Activated CD8-positive, alpha-beta memory T cell treated with anti-CD3 and anti-CD28 coated beads, Interleukin-2, amount 50 U/mL, for 24 hours (primary cell): ENCODE data around the gene HM13.
A peak's percentile ranks its signal among the peaks of the same experiment; 100 is the strongest.
"Not testable (repeated sequence)": the region's sequence is repeated elsewhere in the genome, so short reads cannot be mapped to it uniquely, and the experiment has no call there.

Experiments
- DNase-seq: peaks from one replicate; pipeline ENCODE4 v3.0.0-alpha.2; 2020; ENCODE audit errors: extremely low read depth

The HM13 gene

DNA sequence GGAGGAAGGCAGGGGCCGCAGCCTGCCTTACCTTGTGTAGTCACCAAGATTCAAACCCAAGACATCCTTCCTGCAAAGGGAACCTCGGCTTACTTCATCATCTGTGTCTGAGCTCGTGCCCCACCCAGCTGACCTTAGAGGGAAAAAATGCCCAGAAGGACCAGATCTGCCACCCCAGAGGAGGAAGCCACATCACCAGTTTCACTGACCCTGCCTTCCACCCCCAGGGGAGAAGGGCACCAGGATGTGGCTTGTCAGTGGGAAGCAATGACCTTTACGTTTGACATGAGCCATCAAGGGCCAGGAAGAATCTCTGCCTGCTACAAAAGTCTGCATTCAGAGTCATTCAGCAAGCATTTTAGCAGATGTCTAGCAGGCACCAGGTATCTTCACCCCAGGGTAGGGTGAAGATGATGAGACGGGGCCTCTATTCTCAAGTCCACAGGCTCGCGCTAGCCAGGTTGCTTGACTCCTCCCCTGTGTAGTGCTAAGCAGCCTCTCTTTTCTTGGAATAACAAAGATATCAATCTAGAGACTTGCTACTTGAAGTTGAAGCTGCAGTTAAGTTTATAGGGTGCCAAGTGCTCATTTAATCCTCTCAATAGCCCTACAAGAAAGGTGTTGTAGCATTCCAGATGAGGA lies 28.1 kb downstream of the HM13 start:
- no peak for DNase-seq

DNA sequence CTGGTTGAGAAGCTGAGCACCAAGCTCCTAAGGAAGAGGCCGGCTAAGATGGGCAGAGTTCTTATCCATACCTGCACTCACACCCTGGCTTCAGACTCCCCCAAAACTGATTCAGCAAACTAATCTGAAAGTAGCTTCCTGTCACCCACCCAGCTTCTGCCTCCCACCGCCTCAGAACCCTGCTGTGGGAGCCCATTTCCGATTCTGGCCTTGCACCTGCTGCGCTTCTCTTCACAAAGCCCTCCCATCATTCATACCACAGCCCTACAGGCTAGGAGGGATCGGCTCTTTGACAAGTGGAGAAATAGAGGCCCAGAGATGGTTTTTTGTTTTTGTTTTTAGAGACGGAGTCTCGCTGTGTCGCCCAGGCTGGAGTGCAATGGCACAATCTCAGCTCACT lies 28.7 kb downstream of the HM13 start:
- DNase-seq = no peak

DNA sequence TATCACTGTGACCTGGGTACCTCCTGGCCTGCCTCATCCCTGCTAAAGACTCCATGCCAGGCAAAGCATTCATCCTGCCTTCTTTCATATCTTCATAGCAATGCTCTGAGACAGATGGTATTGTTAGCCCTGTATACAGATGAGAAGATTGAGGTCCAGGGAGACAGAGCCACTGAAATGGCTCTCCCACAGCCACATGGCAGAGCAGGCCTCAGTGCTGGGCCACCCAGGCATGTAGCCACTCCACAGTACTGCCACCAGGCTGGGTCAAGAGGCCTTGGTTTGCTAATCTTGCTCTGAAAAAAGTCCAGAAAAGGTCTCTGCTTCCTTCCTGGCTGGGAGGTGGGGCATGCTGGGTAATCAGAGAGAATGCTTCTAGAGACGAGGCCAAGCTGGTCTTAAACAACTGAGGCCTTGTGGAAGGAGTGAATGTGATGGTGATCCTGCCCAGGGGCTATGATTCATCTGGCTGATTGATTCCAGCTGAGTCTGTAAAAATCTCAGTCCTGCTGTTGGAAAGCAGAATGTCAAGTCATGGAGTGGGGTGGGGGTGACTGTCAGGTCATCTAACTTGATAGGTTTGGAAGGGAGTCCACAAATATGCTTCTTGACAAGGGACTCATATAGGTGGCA lies 29.8 kb downstream of the HM13 start:
- DNase-seq = no peak

DNA sequence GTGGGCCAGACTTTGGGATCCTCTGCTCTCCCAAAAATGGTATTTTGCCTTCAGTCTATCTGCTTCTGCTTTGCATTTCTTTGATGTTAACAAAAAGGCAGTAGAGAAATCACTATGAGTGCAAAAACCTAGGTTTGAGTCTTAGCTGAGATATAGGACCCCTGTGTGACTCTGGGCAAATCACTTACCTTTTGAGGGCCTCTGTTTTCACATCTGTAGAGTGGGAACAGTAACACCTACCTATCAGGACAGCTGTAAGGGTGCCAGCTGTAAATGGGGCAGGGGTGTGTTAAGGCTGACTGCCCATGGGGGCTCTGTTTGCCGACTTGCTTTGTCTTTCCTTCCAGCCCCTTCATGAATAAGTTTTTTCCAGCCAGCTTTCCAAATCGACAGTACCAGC lies 30.4 kb downstream of the HM13 start:
- DNase-seq = no peak

DNA sequence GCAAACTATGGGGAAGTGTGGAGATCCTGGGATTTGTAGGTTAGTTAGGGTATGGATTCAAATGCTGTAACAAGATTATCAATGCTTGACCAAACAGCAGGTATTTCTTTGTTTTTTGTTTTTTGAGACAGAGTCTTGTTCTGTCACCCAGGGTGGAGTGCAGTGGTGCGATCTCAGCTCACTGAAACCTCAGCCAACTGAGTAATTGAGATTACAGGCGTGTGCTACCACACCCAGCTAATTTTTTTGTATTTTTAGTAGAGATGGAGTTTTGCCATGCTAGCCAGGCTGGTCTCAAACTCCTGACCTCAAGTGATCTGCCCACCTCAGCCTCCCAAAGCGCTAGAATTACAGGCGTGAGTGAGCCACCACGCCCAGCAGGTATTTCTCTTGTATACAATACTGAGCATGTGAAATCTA lies 31.4 kb downstream of the HM13 start:
- not testable (repeated sequence) for DNase-seq

DNA sequence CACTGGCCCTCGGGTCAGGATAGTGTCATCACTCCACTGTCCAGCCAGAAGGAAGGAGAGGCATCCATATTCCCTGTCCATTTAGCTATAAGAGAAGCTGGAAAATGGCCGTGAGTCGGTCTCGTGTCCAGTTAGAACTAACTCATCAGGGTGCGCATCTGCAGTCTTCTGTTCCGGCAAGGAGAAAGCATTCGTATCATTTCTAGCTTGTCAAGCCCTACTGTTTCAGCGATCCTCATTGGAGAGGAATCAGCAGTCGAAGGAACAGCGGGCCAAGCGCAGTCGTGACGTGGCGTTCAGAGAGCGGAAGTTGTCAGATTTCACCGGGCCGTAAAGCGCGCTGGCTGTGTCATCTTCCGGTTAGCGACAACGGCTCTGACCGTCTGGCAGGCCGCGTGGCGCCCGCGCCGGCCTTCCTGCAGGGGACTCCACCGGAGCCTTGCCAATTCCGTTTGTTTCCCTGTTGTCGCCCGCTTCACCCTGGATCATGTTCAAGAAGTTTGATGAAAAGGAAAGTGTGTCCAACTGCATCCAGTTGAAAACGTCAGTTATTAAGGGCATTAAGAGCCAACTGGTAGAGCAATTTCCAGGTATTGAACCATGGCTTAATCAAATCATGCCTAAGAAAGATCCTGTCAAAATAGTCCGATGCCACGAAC lies 32.9 kb downstream of the HM13 start:
- DNase-seq = peak; percentile 49

DNA sequence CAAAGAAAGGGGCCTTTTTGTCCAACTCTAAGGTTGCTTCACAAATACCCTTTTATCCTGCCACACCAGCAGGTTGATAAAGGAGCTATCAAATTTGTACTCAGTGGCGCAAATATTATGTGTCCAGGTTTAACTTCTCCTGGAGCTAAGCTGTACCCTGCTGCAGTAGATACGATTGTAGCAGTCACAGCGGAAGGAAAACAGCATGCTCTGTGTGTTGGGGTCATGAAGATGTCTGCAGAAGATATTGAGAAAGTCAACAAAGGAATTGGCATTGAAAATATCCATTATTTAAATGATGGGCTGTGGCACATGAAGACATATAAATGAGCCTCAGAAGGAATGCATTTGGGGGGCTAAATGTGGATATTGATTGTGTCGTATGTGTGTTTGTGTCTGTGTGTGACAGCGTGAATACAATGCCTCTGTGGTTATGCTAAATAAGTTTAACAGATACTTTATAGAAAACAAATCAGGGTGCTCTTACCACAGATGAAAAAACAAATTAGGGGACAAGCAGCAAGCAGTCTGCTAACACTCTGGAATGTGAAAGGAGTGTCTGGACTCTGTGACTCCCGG lies 33.6 kb downstream of the HM13 start:
- no peak for DNase-seq

DNA sequence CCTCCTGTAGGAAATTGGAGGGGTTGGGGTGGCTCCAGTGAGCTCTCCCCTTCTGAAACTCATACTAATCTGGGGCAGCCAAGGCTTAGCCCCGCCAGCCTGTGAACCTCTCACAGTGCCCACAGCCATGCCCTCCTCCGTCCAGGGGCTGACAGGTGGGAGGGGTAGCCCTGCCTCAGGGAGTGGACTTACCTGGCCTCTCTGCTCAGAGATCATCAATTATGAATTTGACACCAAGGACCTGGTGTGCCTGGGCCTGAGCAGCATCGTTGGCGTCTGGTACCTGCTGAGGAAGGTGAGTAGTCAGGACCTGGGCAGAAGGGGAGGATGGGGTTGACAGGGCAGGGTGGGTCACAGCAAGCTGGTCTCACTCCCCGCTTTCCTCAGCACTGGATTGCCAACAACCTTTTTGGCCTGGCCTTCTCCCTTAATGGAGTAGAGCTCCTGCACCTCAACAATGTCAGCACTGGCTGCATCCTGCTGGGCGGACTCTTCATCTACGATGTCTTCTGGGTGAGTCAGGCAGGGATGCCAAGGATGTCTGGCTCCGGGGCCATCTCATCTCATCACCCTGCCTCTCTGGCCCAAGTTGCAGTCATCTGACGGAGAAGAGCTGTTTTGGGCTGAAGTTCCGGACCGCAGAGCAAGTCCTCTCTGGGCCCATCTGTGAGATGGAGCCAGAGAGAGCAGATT lies 34.7 kb downstream of the HM13 start:
- no peak for DNase-seq

DNA sequence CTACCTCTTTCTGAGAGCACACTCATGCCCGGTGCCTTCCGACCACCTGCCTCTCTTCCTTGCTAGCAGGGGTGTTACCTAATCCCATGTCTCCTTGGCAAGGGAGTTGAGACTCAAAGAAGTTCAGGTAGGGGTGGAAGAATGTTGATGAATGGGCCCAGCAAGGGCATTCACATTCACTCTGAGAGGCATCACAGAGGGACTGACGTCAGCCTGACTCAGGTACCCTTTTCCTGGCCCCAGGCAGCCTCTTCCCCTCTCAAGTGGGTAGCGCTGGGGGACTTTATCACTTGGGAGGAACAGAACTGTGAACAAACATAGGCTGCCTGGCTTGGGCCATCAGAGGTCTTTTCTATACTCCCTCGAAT lies 35.3 kb downstream of the HM13 start:
- no peak for DNase-seq

DNA sequence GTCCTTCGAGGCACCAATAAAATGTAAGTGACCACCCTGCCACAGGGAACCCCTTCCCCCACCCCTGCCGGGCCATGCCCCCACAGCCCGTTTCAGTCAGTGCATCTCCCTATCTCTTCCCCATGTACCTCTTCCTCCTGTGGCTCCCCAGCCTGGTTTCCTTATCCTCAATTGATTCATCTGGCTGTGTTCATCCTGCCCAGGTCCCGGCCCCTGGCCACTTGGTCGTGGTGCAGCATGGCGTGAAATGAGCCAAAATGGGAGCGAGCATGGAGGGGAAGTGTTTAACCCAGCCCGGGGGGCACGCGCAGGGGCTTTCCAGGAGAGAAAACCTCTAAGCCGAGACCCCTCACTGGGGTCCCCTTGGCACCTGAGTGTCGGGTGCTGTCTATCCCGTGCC lies 35.9 kb downstream of the HM13 start:
- no peak for DNase-seq

DNA sequence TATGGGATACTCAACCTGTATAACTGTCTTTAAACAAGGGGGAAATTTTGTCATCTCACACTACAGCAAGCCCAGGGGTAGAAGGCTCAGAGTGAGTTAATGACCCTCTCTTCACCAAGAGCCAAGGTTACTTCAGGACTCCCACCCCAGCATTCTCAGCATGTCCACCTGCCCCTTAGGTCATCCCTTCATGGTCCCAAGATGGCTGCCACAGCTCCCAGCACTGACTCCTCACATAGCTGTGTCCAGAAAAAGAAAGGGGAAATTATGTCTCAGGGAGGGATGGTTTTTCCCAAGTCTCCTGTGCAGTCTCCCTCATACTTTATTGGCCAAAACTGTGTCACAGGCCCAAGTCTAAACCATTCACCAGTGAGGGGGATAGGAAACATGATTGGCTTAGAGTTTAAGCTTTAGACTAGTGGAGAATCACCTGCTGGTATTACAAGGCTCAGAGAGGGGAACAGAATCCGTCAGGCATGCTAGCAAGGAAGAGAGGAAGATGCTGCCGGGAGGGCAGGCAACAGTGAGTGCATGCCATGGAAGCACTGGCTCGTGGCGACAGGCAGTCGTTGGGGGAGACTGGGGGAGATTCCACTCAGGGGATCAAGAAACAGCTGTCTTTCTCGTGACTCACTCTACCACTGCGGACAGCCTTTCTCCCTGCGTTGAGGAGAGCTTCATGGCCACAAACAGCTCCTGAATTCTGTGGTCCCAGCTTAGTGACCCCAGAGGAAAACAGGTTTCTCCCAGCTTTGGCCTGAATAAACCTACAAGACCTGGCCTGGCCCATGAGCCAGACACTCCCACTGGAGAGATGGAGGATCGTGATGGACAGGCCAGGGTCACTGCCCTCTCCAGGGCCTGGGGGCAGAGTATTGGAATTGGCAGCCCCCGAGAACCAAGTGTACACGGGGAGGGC lies 37.2 kb downstream of the HM13 start:
- DNase-seq = no peak

DNA sequence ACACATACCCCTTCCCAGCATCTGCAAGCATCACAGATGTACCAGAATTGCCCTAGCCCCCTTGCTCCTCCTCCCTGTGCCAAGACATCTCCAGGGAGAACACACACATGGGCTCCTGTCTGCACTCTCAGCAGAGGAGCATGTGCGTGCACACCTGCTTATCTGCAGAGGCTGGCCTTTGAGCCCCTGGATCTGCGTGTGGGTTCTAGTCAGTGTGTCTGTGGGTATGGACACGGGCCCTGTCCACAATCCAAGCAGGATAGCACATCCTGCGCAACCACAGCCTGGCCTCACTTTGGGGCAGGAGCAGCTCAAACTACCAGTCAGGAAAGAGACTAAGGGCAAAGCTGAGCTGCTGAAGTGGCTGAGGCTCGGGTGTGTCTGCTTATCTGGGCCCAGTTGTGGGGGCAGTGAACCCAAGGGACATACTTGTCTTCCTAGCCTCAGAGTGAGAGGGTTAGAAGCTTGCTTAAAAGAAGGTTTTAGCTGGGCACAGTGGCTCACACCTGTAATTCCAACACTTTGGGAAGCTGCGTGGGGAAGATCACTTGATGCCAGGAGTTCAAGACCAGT lies 41.0 kb downstream of the HM13 start:
- no peak for DNase-seq

DNA sequence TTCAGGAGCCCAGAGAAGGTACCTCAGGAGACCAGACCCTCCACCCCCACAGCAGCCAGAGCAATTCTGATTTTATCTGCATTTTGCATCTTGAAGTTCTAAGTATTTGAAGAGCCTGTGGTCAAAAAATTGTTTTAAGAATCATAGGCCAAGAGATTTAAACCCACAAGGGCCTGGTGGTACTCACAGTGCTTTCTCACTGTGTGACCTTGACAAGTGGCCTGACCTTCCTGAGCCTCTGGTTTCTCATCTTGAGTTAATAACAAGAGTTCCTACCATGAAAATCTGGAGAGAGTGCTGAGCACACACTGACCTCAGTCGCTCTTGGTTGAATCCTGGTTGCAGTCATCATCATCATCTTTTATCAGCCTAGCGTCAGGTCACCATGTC lies 45.5 kb downstream of the HM13 start:
- DNase-seq = no peak

DNA sequence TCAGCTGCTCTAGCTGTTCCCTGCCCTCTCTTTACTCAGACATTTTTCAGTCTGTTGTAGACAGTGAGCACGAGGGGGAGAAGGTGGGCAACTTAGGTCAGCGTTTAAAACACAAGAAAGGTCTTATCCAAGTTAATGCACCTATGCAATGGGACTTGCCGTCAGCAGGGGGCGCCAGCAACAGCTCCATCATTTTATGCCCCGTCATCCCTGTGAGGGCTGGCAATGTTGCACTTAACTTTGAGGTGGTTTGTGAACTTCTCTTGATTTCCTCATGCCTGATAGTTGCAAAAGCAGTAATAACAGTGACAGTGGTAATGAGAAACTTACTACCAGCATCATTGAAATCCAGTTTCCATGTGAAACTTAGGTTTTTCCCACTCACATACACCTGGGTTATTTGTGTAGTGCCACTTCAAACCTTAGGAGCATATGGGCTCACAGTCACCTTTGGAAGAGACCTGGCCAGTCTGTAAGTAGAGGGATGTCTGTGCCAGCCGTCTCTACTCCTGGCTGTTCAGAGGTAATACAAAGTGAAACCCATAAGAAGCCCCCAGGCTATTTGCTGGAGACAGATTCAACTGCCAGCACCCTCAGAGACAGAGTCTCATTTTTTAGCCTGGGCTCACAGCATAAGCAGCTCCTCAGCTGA lies 46.0 kb downstream of the HM13 start:
- peak; percentile 42 for DNase-seq

DNA sequence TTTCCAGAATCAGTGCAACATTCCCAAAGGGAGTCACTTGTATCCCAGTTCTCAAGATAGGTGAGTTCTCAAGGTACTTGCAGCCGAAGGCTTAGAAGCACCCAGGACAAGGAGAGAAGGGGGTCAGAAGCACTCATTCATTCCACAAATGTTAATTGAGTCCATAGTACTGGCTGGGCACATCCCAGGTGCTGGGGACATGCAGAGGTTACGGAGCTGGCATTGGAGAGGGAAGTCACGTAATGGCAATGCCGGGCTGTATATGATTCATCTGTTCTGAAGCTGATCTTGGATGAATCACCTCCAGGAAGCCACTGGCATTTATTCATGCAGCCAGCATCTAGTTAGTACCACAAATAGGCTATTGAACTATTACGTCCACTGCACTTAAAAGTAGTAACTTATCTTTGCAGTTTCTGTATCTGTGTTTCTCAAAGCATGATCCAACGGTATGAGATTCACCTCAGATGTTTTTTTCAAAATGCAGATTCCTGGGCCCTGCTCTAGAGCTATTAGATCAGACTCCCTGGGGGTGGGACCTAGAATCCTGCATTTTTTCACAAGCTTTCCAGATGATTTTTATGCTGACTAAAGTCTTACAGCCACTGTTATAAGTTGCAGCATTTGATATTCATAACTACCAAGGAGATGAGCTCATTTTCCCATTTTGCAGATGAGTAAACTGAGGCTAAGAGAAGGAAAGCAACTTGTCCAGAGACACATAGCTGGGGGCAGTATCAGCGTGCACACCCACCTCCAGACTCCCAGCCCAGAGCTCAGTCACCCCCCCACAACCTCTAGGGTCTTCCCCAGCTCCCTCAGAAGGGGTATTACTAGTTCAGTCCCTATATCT lies 46.7 kb downstream of the HM13 start:
- DNase-seq = no peak

DNA sequence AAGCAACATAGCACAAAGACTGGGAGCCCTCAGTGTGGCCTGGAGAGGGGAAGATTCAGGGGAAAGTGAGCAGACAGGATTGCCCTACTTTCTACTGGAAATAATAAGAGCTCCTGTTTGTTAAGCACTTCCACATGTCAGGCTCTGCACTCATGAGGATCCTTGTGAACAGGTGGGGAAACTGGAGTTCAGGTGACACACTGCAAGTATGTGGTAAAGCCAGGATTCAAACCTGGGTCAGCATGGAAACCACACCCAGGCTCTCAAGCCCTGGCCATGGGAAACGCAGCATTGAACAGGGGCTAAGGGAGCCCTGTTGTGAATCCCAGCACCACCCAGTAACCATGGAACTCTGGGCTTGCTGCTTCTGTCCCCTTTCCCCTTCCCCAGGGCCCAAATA lies 48.0 kb downstream of the HM13 start:
- no peak for DNase-seq

DNA sequence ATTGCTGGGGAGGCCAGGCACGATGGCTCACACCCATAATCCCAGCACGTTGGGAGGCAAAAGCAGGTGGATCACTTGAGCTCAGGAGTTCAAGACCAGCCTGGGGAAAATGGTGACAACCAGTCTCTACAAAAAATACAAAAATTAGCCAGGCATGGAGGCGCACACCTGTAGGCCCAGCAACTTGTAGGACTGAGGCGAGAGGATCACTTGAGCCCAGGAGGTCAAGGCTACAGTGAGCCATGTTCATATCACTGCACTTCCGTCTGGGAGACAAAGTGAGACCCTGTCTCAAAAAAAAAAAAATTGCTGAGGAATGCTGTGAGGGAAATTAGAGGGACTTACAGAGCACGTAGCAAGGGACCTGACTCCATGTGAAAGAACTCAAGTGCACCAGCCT lies 50.0 kb downstream of the HM13 start:
- no peak for DNase-seq

DNA sequence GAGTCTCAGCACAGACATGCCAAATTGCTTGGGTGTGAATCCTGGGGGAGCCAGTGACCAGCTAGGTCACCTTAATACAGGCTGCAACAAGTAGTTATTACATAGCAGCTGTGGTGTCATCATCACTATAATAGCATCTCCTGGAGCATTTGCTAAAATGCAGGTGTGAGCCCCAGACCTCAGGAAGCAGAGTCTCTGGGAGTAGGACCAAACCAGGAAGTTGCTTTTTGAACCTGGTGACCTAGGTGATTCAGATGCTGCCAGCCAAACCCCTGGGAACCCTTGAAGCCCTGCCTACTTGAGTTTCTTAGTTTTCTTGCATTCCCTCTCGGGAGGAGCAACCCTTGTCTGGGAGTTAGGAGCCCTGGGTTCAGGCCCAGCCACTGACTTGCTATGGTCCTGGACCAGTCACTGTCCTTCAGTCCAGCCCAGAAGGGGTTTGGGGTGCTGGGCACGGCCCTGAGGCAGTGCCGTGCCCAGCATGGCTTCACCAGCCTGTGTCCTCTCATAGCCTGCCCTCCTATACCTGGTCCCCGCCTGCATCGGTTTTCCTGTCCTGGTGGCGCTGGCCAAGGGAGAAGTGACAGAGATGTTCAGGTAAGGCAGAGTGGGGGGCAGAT lies 51.6 kb downstream of the HM13 start:
- DNase-seq = no peak

DNA sequence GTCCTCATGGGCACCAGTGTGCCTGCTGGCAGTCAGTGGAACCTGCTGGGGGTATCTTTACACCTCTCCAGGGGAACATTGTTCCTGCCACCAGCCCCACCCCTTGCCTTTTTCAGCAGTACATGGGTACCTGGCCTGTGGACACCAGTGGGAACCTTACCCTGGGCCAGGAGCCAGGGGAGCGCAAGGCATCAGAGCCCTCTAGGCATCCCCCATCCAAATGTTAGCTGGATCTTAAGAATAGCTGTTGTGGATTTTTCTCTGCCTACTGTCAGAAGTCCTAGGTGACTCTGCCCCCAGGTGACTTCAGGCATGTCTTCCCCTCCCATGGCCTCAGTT lies 52.0 kb downstream of the HM13 start:
- DNase-seq = no peak
